ENCODE results near the gene STAT2. TPM values are rescaled to one million over a fixed set of nuclear protein-coding genes. Genes with fewer than 3 reads are reported as not detected.

The STAT2 gene
- total RNA-seq, result 271 and 396 TPM in 2 replicates

DNA sequence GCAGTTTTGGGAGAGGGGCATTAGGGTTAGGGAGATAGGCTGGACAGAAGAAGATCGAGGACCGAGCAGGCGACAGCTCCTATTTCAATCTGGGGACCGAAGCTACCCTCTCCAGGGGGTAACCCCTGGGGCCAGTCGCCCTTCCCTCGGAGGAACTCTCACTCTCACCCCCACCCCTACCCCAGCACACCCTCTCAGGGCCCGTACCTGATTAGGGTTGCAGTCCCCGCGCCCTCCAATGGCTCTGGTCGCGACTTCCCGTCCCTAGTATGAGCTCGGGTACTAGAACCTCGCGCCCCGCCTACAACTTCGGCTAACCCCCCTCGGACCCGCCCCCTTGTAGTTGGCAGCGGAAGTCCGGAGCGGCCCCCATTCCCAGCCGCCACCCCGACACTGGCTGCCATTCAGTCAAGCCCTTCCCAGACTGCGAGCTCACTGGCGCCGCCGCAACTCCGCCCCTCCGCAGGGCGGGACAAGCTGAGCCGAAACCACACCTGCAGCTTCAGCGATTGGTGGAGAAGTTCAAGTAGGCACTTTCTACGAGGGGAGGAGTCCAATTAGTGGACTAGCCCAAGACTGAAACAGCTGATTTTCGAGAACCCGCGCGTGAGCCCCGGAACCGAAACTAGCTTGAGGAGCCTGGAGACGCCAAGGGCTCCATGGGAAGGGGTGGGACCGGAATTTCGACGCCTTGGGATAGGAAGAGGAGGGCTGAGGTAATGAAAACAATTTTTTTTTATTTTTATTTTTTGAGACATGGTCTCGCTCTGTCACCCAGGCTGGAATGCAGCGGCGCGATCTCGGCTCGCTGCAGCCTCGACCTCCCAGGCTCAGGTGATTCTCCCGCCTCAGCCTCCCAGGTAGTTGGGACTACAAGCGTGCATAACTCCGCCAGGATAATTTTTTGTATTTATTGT lies at the start of gene STAT2:
TSS of gene STAT2 (minus strand) at position 257 of the 917 bp plus-strand sequence. CDS start 3,536 bp downstream, outside the sequence.

GRCh38 chr12:56362130-56363059 lies 2.5 kb upstream of the STAT2 start, which contains the start of gene APOF:
Gene APOF (minus strand): TSS chr12:56362857. CDS start chr12:56362745, 112 bp downstream.

DNA sequence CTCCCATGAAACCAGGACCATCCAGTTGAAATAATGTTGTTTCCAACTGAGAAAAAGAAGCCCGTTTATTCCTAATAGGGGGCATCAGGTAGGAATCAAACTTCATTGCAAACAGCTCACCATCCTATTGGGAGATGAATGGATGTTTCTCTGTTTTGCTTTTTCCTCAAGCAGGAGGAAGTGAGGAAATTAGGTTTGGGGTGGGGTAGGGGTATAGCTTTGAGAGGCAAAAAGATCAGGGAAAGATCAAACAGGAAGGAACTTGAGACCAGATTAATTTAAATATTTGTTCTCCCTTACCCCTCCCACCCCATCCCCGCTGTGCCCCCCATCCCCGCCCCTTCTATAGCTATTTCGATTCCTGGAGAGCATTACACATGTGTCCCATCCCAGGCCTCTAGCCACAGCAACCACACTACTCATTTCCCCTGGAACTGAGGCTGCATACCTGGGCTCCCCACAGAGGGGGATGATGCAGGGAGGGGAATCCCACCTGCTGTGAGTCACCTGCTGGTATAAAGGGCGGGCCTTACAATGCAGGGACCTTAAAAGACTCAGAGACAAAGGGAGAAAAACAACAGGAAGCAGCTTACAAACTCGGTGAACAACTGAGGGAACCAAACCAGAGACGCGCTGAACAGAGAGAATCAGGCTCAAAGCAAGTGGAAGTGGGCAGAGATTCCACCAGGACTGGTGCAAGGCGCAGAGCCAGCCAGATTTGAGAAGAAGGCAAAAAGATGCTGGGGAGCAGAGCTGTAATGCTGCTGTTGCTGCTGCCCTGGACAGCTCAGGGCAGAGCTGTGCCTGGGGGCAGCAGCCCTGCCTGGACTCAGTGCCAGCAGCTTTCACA lies 21.4 kb downstream of the STAT2 start, which contains the start of gene IL23A:
TSS of gene IL23A (plus strand) at position 577 of the 850 bp plus-strand sequence. CDS start at position 738, 161 bp downstream.

DNA sequence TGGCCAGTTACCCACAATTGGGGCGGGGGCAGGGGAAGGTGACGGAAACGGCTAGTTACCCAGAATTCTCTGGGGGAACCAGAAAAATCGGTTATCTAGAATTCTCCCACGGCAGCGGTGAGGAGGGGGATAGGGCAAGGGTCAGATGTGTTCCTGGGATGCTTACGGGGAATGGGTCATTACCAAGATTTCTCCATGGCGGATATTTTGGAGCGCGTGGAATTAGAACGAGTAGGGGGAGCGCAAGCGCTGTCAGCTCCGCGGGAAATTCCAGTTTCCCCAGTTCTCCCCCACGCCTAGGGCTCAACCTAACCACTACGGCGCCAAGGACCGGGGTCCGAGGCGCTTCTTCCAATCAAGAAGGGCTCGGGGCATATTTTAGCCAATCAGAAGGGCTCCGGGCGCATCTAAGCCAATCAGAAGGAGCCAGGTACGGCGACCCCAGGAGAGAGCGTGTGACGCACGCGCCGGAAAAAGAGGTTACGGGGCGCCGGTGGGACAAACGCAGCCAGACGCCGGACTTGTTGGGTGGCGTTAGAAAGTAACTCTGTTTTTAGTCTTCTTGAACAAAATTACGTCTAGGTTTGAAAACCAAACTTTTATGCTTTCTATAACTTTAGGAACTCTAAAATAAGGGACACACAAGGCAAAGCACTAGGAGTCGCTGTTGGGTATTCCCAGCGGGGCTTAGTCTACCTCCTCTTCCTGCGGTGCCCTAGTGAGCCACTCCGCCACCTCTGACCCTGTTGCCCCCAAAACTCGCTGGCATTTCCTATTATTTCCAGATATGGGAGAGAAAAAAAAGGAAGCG lies 26.0 kb downstream of the STAT2 start, which contains the start of gene PAN2:
TSS of gene PAN2 (minus strand) at position 322 of the 811 bp plus-strand sequence. CDS start 906 bp downstream, outside the sequence.

DNA sequence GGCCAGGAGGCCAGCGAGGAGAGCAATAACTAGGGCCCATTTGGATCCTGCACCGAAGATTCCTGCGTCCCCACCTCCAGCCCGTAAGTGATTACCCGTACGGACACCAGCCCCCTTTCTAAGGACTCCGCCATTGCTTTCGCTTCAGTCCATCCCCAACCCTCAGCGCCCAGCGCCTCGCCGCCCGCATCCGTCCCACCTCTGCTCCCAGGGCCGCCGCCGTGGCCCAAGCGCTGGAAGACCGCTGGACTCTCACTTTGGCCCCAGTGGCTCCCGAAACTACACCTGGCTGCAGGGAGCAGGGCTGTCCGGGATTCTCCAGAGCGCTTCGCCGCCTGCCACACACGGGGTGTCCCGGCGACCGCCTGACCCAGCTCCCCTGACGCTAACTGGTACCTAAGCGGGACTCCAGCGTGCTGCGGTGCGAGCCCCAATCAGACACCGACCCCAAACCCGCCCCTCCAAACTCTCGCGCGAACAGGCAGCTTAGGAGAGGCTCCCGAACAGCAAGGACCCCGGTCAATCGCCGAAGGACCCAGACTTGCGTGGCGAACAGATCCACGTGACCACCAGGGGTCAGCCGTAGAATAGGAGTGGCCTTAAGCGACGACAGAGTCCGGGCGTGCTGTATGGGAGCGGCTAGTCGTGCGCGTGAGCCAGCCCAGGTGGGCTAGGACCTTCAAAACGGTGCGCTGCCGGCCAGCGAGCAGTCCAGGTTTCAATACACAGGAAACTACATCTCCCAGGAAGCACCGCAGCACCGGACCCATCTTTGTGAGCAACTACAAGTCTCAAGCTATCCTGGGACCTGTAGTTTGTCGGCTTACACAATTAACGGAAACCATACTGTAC lies 44.1 kb downstream of the STAT2 start, which contains the start of gene CNPY2:
TSS of gene CNPY2 (minus strand) at position 367 of the 852 bp plus-strand sequence. CDS start 771 bp downstream, outside the sequence.

GRCh38 chr12:56299853-56300643 lies 59.9 kb downstream of the STAT2 start, which contains the start of gene CS:
Gene CS (minus strand): TSS chr12:56300330. CDS start chr12:56300201, 129 bp downstream.

Small RNA genes within 50 kb of the gene (small RNA-seq; reads per million reads assigned to genes)
- 0.20 reads per million for gene RNU7-40P (ENCODE audit: low replicate concordance)

Other genes with a start within 250 kb of the STAT2 start
- 918 and 4,761 TPM in 2 replicates for gene RPL41, start 243.5 kb downstream of the STAT2 start, total RNA-seq
- 5.0 and 7.4 TPM in 2 replicates for gene ZC3H10, start 241.8 kb downstream of the STAT2 start, total RNA-seq
- 334 and 363 TPM in 2 replicates for gene ESYT1, start 231.8 kb downstream of the STAT2 start, total RNA-seq
- gene MYL6B, start 207.5 kb downstream of the STAT2 start, total RNA-seq, result 39.5 and 81.2 TPM in 2 replicates
- 1,095 and 1,312 TPM in 2 replicates for gene MYL6, start 201.7 kb downstream of the STAT2 start, total RNA-seq
- 45.4 and 50.1 TPM in 2 replicates for gene SMARCC2, start 170.6 kb downstream of the STAT2 start, total RNA-seq
- gene RNF41, start 138.2 kb downstream of the STAT2 start, total RNA-seq, result 104 and 236 TPM in 2 replicates
- gene NABP2, start 135.8 kb downstream of the STAT2 start, total RNA-seq, result 26.3 and 42.1 TPM in 2 replicates
- not detected in 2 replicates for gene SLC39A5, start 130.1 kb downstream of the STAT2 start, total RNA-seq
- gene ANKRD52, start 101.7 kb downstream of the STAT2 start, total RNA-seq, result 21.2 and 39.4 TPM in 2 replicates
- gene COQ10A, start 93.2 kb downstream of the STAT2 start, total RNA-seq, result 10.3 and 14.9 TPM in 2 replicates
- 83.4 and 160 TPM in 2 replicates for gene CS, start 59.8 kb downstream of the STAT2 start, total RNA-seq
- gene CNPY2, start 44.1 kb downstream of the STAT2 start, total RNA-seq, result 84.8 and 105 TPM in 2 replicates
- 13.6 and 20.6 TPM in 2 replicates for gene PAN2, start 26.1 kb downstream of the STAT2 start, total RNA-seq
- not detected in 2 replicates for gene IL23A, start 21.2 kb downstream of the STAT2 start, total RNA-seq
- gene APOF, start 2.8 kb upstream of the STAT2 start, total RNA-seq, result not detected in 2 replicates
- gene TIMELESS, start 89.3 kb upstream of the STAT2 start, total RNA-seq, result 2.0 and 21.9 TPM in 2 replicates
- gene MIP, start 94.5 kb upstream of the STAT2 start, total RNA-seq, result not detected in 2 replicates
- gene SPRYD4, start 108.5 kb upstream of the STAT2 start, total RNA-seq, result 1.8 and 2.7 TPM in 2 replicates
- not detected in 2 replicates for gene GLS2, start 128.1 kb upstream of the STAT2 start, total RNA-seq
- 13.8 and 39.8 TPM in 2 replicates for gene RBMS2, start 161.7 kb upstream of the STAT2 start, total RNA-seq

Data from placental pericyte (primary cell).